M059J (cell line): ENCODE results near the gene SHISAL2B. TPM values are rescaled to one million over a fixed set of nuclear protein-coding genes. Genes with fewer than 3 reads are reported as not detected.

Source experiments
- DNase-seq: peaks from one replicate; pipeline ENCODE4 v3.0.0-alpha.2; 2012; ENCODE audit warnings: low read depth
- total RNA-seq: library from RNA; depleted of rRNA; stranded (reverse); fragments of >200 nt; shearing (Covaris generic); gene quantifications from 2 replicates; pipeline ENCODE4 v1.2.3, GENCODE V29; 2014; rRNA removed

SHISAL2B gene
- total RNA-seq = not detected in 2 replicates

DNA sequence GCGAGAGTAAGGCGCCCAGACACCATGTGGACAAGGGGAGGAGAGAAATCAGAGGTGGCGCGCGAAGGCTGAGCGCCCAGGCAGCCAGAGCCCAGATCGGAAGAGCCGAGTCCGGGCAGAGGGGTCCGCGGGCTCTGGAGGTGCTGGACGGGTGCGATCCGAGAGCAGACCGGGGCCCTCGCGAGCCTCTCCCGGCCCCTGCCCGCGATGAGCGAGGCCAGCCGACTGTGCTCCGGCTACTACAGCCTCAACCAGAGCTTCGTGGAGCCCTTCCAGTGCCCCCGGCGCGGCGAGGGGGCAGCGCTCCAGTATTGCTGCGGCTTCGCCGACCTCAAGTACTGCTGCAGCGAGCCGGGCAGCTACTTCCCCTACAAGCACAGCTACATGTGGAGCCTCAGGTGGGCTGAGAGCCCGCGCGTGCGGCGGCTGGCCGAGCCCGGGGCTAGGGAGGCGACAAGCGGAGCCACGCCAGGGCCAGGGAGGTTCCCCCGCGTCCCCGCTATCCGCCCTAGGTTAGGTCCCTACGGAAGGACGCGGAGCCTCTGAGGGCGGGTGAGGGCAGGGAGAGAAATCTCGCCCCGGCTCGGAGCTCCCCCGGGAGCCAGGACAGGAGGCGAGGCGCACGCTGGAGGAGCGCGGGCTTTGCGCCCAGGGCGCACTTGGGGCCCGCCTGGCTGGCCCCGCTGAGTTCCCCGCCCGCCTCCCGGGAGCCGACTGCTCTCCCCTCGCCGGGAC, at the start of gene SHISAL2B:
Gene SHISAL2B, plus strand, starts transcription at position 87 of the 735 bp plus-strand sequence. Its CDS starts 121 bp downstream, at position 208.
- DNase-seq = peak; percentile 27

DNA sequence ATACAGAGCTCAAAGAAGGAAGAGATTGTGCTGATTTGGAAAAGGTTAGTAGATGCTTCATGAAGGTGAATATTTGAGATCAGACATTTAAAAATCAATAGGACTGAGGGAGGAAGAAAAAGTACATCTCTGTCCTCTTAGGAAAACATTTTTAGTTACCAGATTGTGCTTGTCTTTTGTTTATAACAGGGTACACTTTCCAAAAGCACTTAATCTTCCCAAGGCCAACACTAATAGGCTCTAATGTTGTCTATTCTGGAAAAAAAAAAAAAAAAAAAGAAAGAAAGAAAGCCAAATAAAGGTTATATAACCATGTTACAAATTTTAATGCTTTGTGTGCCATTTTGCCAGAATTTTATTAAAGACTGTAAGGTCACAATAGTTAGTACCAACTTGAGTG, 45.5 kb upstream of the SHISAL2B start:
- DNase-seq = no peak

GRCh38 chr5:64646169-64646568, 44.1 kb upstream of the SHISAL2B start:
- DNase-seq = no peak

DNA sequence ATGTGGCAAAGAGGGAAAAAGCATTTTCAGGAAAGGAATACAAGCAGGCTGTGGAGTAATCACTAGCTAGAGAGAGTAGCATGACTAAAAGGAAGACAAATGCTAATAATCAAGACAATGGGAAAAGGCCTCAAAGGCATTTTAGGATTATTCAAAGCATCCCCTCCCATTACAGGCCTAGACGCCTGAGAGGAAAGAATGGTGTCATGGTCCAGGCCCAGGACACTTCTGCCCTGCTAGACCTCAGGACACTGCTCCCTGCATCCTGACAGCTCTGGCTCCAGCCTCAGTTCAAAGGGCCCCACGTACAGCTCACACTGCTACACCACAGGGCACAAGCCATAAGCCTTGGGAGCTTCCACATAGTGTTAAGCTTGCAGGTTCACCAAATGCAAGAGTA, 40.8 kb upstream of the SHISAL2B start:
- DNase-seq = no peak

- no peak for DNase-seq
Observed at GRCh38 chr5:64653766-64654560, 36.3 kb upstream of the SHISAL2B start.

- DNase-seq = no peak
Observed at GRCh38 chr5:64654561-64654938, 35.8 kb upstream of the SHISAL2B start.

DNA sequence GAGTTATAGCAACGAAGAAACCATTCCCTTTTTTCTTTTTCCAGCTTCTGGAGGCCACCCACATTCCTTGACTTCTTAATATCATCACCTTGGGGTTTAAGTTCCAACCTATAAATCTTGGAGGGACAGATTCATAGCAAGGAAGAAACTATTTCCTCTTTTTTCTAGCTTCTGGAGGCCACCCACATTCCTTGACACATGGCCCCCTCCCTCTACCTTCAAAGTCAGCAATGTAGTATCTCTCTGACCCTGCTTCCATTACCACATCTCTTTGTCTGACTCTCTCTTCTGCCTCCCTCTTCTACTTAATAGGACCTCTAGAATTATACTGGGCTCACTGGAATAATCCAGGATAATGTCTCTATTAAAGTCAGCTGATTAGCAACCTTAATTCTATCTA, 34.7 kb upstream of the SHISAL2B start:
- DNase-seq = no peak

GRCh38 chr5:64659289-64659688, 31.0 kb upstream of the SHISAL2B start:
- DNase-seq = no peak

GRCh38 chr5:64663181-64663580, 27.1 kb upstream of the SHISAL2B start:
- DNase-seq = peak; percentile 54

- no peak for DNase-seq
Observed at GRCh38 chr5:64665243-64665642, 25.1 kb upstream of the SHISAL2B start.

GRCh38 chr5:64666078-64666477, 24.2 kb upstream of the SHISAL2B start:
- DNase-seq = peak; percentile 52

GRCh38 chr5:64667068-64667467, 23.2 kb upstream of the SHISAL2B start:
- DNase-seq = no peak

DNA sequence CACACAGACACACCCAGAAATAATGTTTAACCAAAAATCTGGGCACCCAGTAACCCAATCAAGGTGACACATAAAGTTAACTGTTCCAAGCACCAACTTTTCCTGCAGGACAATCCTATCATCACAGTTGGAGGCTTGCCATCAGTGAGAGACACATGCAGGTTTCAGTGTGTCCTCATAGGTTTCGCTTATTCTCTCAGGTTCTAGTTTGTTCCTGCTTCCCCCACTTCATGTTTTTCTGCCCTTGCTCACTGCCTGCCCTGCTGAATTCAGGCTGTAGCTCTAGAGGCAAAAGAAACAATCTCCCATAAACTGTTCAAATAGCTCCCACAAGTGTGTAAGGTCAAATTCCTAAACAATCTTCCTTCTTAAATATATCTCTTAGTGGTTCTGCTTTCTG, 20.0 kb upstream of the SHISAL2B start:
- DNase-seq = no peak

GRCh38 chr5:64671678-64672077, 18.6 kb upstream of the SHISAL2B start:
- DNase-seq = no peak

DNA sequence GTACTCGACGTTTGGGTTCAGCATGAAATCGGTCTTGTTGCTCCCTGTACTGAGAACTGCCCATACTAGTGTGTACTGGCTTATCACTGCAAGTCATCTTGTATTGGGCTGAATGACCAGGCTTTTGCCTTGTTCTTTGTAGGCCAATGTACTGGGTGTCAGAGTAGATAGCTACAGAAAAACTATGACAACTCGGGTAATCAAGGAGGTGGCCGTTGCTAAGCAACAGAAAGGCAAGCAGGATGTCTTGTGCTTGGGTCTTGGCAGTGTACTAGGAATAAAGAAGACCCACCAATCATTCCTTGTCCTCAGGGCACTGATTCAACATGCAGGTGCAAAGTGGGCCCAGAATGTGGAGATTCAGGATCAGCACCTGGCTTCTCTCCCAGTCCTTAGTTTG, 11.9 kb upstream of the SHISAL2B start:
- DNase-seq = peak; percentile 7

- peak; percentile 40 for DNase-seq
Observed at GRCh38 chr5:64680289-64680688, 10.0 kb upstream of the SHISAL2B start.

DNA sequence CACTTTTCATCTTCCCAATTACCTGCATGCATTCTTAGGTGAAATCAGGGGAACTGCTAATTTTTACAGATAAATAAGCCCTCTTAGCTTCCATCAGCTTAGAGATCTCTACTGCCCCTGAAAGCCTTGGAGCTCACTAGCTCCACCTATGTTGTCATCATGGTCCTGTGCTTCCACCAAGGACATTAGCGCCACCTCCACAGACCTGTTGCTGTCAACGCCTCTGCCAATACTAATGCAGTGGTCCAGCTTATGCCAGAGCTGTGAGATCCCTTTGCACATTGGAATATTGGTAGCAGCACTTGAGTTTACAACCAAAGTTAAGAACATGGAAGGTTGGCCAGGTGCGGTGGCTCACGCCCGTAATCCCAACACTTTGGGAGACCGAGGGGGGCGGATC, 7.7 kb upstream of the SHISAL2B start:
- DNase-seq = no peak

DNA sequence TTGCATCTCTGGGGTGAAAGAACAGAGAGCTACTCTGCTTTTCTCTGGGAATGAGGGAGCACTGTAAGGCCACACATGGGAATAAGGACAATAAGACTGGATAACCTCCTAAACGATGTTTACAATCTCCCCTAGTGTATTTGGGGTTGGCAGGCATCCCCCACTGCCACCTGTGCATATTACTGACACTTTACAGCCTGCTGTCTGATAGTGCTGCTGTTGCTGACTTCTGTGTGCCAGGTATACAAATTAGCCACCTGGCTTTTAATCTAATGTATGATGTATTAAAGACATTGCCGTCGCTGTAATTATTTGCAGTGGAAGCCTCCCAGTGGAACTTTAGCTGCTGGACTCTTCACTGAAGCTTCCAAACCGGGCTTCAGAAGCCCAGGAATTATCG, 4.4 kb upstream of the SHISAL2B start:
- DNase-seq = no peak

- no peak for DNase-seq
Observed at GRCh38 chr5:64688391-64688790, 1.9 kb upstream of the SHISAL2B start.

DNA sequence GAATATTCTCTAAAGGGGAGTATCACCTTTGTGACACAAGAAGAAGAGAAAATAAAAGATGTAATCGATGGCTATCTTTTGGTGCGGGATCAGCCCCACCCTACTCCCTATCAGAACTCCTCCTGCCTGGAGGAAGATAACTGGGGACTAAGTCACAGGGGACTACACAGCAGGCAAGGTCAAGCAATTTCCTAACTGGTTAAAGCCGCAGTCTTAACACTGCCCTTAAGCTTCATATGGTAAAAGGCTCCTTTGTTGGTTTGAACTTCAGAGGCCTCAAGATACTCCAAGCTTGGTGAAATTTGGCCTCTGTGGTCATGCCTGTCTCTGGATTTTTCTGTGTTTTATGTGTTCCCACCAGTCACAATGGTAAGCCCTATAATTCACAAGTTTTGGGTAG, 1.3 kb upstream of the SHISAL2B start:
- DNase-seq = no peak

DNA sequence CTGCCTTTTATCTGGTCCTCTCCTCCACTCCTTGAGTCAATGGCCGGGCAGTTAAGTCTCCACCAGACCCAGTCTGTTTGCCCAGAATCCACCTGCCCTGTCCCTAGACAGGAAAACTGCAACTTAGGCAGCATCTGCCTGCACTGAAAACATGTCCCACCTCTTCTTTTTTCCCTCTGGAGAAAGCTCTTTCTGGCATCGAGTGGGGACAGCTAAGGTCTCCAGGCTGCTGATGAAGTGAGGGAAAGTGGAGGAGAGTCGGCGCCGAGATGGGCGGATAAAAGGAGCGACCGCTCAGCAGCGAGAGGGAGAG, 243 bp upstream of the SHISAL2B start:
- DNase-seq = no peak

DNA sequence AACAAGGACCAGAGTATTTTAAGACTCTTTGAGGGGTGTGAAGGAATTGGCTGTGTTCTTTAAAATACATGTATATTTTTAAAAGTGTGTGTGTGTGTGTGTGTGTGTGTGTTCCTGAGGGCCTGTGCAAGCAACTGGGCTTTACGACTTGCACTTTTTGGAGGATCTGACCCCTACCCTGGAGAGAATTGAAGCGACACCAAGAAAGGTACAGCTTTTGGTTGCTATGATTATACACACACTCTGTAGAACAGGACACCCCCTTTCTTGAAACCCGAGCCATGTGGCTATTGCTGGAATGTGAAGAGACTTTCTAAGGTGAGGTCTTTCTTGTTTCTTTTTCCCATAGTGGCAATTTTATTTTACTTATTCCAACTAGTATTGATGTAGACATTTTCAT, 988 bp downstream of the SHISAL2B start:
- no peak for DNase-seq

DNA sequence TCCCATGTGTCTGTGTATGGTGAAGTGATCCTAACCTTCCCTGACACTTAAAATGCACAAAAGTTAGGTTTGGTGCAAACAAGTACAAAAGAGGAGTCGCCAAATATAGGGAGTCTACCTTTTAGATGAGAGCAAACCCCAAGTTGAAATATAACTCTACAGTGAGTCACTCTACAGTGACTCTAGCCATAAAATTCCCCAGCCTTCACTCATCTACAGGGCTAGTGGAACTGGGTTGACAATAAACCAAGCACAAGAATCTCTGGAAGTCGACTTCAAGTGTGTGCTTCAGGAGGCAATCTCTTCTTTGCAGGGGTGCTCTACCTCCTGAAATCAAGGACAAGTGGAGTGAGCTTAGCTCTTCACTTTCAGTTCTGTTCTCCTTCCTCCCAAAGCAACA, 3.3 kb downstream of the SHISAL2B start:
- DNase-seq = peak; percentile 34
